Stimulated activated CD4-positive, alpha-beta T cell treated with anti-CD3 and anti-CD28 coated beads, TNF-alpha, amount 100 ng/mL, for 1 hour (primary cell): ENCODE measurements around the gene TBX15.
"Not testable (repeated sequence)": the region's sequence is repeated elsewhere in the genome, so short reads cannot be mapped to it uniquely, and the experiment has no call there.

Source experiments
- DNase-seq, 3 donors: peaks; one replicate each; pipeline ENCODE4 v3.0.0-alpha.2; 2020; ENCODE audit warnings: low read depth in 3 of 3, low spot score in 1 of 3

Gene TBX15

GRCh38 chr1:118928739-118929554 is 59.2 kb downstream of the TBX15 start:
- no peak for DNase-seq

GRCh38 chr1:118927427-118928187 is 60.5 kb downstream of the TBX15 start:
- no peak for DNase-seq

- no peak for DNase-seq
These were observed 61.9 kb downstream of the TBX15 start for GRCh38 chr1:118926261-118926660.

- no peak for DNase-seq
These were observed 62.5 kb downstream of the TBX15 start for GRCh38 chr1:118925651-118926050.

- no peak for DNase-seq
These were observed 64.8 kb downstream of the TBX15 start for GRCh38 chr1:118923319-118923718.

DNA sequence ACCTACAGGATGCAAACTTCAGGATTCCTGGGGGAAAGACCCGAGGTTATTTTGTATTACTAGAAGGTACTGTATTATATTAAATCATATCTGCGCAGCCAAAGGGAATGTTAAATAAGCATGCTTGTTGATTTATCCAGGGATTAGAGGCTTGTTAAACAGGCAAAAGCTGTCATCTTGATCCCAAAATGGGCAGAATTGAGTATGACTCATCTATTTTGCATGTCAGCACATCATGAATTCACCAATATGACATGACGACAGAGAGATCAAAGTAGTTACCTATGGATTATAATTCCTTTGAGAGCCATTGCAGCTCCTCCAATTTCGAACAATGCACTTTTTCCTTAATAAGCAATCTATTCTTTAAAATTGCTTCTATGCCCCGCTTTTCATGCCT is 66.1 kb downstream of the TBX15 start:
- no peak for DNase-seq

- no peak for DNase-seq
These were observed 67.9 kb downstream of the TBX15 start for GRCh38 chr1:118920124-118920717.

DNA sequence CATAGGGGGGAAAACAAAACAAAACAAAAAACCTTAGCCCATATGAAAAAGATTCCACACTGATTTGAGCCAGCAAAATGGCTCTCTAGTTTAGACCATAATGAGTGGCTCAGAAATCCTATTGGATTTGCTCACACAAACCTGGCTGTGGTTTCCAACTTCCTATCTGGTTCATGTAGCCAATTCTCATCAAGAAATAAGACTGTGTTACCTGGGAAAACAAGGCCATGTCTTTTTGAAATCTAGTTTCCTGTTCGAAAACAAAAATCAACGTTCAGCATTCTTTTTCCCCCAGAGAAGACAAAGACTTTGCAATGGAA is 69.2 kb downstream of the TBX15 start:
- DNase-seq = no peak

GRCh38 chr1:118918230-118918939 is 69.8 kb downstream of the TBX15 start:
- no peak for DNase-seq

- not testable (repeated sequence) for DNase-seq
These were observed 71.8 kb downstream of the TBX15 start for GRCh38 chr1:118916346-118916745.

GRCh38 chr1:118914379-118915161 is 73.6 kb downstream of the TBX15 start:
- no peak for DNase-seq

DNA sequence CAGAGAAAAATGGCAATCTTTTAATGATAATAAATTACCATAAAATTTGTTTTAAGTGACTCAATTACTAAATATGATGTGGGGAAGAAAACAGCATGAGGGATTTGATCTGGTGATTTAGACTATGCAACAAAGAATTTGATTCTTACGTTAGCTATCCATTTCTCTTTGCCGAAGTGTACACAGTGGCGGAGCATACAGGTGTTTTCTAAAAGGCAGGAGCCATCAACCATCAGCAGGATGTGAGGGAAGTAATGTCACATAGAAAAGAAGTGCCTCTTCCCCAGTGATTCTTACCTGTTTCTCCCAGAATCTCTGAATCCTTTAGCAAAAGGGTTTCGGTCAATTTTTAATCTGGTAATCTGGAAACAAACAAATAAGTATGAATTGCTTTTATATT is 74.3 kb downstream of the TBX15 start:
- no peak for DNase-seq

- no peak for DNase-seq
These were observed 75.6 kb downstream of the TBX15 start for GRCh38 chr1:118912574-118912973.

DNA sequence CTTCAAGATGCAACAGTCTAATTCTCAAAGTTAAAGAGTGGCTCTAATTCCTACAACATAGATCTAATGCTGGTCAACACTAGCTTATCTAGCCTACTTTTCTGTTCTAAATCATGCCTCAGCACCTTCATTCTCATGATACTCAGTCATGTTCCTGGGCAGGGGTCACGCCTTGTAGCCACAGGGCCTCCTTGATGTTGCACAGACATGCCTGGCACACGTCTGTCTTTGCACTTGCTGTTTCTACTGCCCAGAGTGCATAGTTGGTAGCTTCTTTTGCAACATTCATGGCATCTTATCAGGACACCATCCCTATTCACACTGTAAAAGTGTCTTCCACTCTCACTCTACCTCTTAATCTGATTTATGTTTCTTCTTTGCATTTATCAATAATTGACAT is 76.6 kb downstream of the TBX15 start:
- DNase-seq = no peak

DNA sequence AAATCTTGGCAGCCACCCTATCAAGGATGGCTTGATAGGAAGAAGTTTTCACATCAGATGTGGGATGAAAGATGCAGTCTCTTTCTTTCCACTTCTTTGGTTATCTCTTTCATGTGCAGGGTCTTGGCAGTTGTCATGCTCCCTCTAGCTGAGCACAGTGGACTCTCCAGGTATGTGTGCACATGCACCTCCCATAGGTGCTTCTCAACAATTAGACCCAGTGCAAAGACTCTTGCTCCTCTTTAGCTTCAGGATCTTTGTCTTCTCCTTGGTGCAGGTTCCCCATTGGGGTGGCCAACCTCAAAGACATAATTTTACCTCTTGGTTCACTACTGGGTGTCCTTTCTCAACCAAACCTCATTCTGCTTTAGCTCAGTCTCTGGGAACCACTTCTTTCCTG is 80.7 kb downstream of the TBX15 start:
- DNase-seq = no peak

GRCh38 chr1:118905671-118906070 is 82.5 kb downstream of the TBX15 start:
- DNase-seq = no peak

- no peak for DNase-seq
These were observed 82.9 kb downstream of the TBX15 start for GRCh38 chr1:118905196-118905595.

- no peak for DNase-seq
These were observed 85.4 kb downstream of the TBX15 start for GRCh38 chr1:118902711-118903191.

- DNase-seq = no peak
These were observed 85.8 kb downstream of the TBX15 start for GRCh38 chr1:118902299-118902698.

- no peak for DNase-seq
These were observed 87.3 kb downstream of the TBX15 start for GRCh38 chr1:118900643-118901440.
